NOMO-1 treated with dmso at 0.1 percent for 144 hours (cell line): Measurements from ENCODE around the gene ZC3H15.
"Not testable (repeated sequence)": the region's sequence is repeated elsewhere in the genome, so short reads cannot be mapped to it uniquely, and the experiment has no call there.

Source experiments
- DNase-seq: peaks from one replicate; lab custom pipeline; 2025; ENCODE audit not compliant: unreplicated experiment; lab: John Stamatoyannopoulos, UW

Gene ZC3H15

GRCh38 chr2:186485871-186486650 is at the start of gene ZC3H15:
ZC3H15 (plus strand) TSS chr2:186486260; CDS start chr2:186486383, 123 bp downstream.
- peak; percentile 89 for DNase-seq

GRCh38 chr2:186437719-186438118 is 48.3 kb upstream of the ZC3H15 start:
- no peak for DNase-seq

GRCh38 chr2:186439673-186440095 is 46.4 kb upstream of the ZC3H15 start:
- DNase-seq = not testable (repeated sequence)

- DNase-seq = no peak
These were observed 45.6 kb upstream of the ZC3H15 start for GRCh38 chr2:186440506-186440905.

GRCh38 chr2:186442885-186443284 is 43.2 kb upstream of the ZC3H15 start:
- no peak for DNase-seq

GRCh38 chr2:186443851-186444250 is 42.2 kb upstream of the ZC3H15 start:
- DNase-seq = no peak

GRCh38 chr2:186445506-186445905 is 40.6 kb upstream of the ZC3H15 start:
- no peak for DNase-seq

GRCh38 chr2:186455613-186456012 is 30.4 kb upstream of the ZC3H15 start:
- no peak for DNase-seq

- DNase-seq = no peak
These were observed 29.1 kb upstream of the ZC3H15 start for GRCh38 chr2:186456941-186457340.

GRCh38 chr2:186457908-186458307 is 28.2 kb upstream of the ZC3H15 start:
- DNase-seq = no peak

GRCh38 chr2:186459009-186459408 is 27.1 kb upstream of the ZC3H15 start:
- DNase-seq = no peak

GRCh38 chr2:186460465-186460864 is 25.6 kb upstream of the ZC3H15 start:
- no peak for DNase-seq

GRCh38 chr2:186466743-186467142 is 19.3 kb upstream of the ZC3H15 start:
- no peak for DNase-seq

GRCh38 chr2:186467421-186467820 is 18.6 kb upstream of the ZC3H15 start:
- DNase-seq = no peak

- DNase-seq = not testable (repeated sequence)
These were observed 13.2 kb upstream of the ZC3H15 start for GRCh38 chr2:186472722-186473493.

- not testable (repeated sequence) for DNase-seq
These were observed 11.8 kb upstream of the ZC3H15 start for GRCh38 chr2:186474239-186474638.

GRCh38 chr2:186477790-186478189 is 8.3 kb upstream of the ZC3H15 start:
- DNase-seq = peak; percentile 20

GRCh38 chr2:186480991-186481390 is 5.1 kb upstream of the ZC3H15 start:
- no peak for DNase-seq

- no peak for DNase-seq
These were observed 1.9 kb upstream of the ZC3H15 start for GRCh38 chr2:186484062-186484735.

GRCh38 chr2:186485576-186485870 is 537 bp upstream of the ZC3H15 start:
- peak; percentile 65 for DNase-seq
